NCI-H2227 (cell line): ENCODE measurements around the gene AMZ2.
A peak's percentile ranks its signal among the peaks of the same experiment; 100 is the strongest.
"Not testable (repeated sequence)": the region's sequence is repeated elsewhere in the genome, so short reads cannot be mapped to it uniquely, and the experiment has no call there.

Source experiments
- DNase-seq: peaks from one replicate; lab custom pipeline; 2025; ENCODE audit not compliant: unreplicated experiment; lab: John Stamatoyannopoulos, UW

AMZ2 gene

GRCh38 chr17:68247445-68248198 is at the start of gene AMZ2:
AMZ2 (plus strand) TSS chr17:68248043; CDS start chr17:68250188, 2,145 bp downstream.
- peak; percentile 97 for DNase-seq

- peak; percentile 28 for DNase-seq
These were observed 48.7 kb upstream of the AMZ2 start for GRCh38 chr17:68198931-68199836.

GRCh38 chr17:68199837-68200688 is 47.8 kb upstream of the AMZ2 start:
- no peak for DNase-seq

- DNase-seq = peak; percentile 87
These were observed 47.0 kb upstream of the AMZ2 start for GRCh38 chr17:68200689-68201417.

GRCh38 chr17:68201418-68201771 is 46.4 kb upstream of the AMZ2 start:
- not testable (repeated sequence) for DNase-seq

- DNase-seq = not testable (repeated sequence)
These were observed 45.5 kb upstream of the AMZ2 start for GRCh38 chr17:68202321-68202720.

- DNase-seq = peak; percentile 23
These were observed 43.1 kb upstream of the AMZ2 start for GRCh38 chr17:68204736-68205135.

- peak; percentile 95 for DNase-seq
These were observed 42.5 kb upstream of the AMZ2 start for GRCh38 chr17:68205251-68205807.

GRCh38 chr17:68205808-68206720 is 41.8 kb upstream of the AMZ2 start:
- peak; percentile 65 for DNase-seq

- DNase-seq = no peak
These were observed 40.1 kb upstream of the AMZ2 start for GRCh38 chr17:68207651-68208253.

GRCh38 chr17:68208651-68209050 is 39.2 kb upstream of the AMZ2 start:
- not testable (repeated sequence) for DNase-seq

- DNase-seq = not testable (repeated sequence)
These were observed 38.5 kb upstream of the AMZ2 start for GRCh38 chr17:68209191-68209900.

GRCh38 chr17:68210570-68211315 is 37.1 kb upstream of the AMZ2 start:
- no peak for DNase-seq

GRCh38 chr17:68213428-68214411 is 34.1 kb upstream of the AMZ2 start:
- not testable (repeated sequence) for DNase-seq

- not testable (repeated sequence) for DNase-seq
These were observed 32.4 kb upstream of the AMZ2 start for GRCh38 chr17:68215453-68215852.

GRCh38 chr17:68219429-68219828 is 28.4 kb upstream of the AMZ2 start:
- not testable (repeated sequence) for DNase-seq
